HG03342 (cell line): Measurements from ENCODE around the gene DCP2.

ENCODE experiments used
- ATAC-seq: cut with Tn5 transposase; IDR thresholded peaks from one replicate; pipeline ENCODE4 v1.9.1; 2021; ENCODE audit warnings: mild to moderate bottlenecking, moderate library complexity; ENCODE audit not compliant: unreplicated experiment

Gene DCP2

GRCh38 chr5:113062869-113063508 is 86.4 kb downstream of the DCP2 start:
- ATAC-seq, result no peak

- ATAC-seq, result no peak
Measured at GRCh38 chr5:113063927-113064326, 87.3 kb downstream of the DCP2 start.

GRCh38 chr5:113064806-113065205 is 88.2 kb downstream of the DCP2 start:
- no peak for ATAC-seq

GRCh38 chr5:113065626-113066025 is 89.0 kb downstream of the DCP2 start:
- ATAC-seq, result no peak

GRCh38 chr5:113067635-113068344 is 91.2 kb downstream of the DCP2 start:
- ATAC-seq, result no peak

- no peak for ATAC-seq
Measured at GRCh38 chr5:113068559-113068958, 92.0 kb downstream of the DCP2 start.
